ENCODE data around the gene ATP8B4.

- TF ChIP-seq CTCF (IDR thresholded peaks at IDR 0.05) (no peak), EZH2 (IDR thresholded peaks at IDR 0.05; ENCODE audit: borderline replicate concordance, insufficient read depth, low read depth, low read length, poor library complexity, severe bottlenecking) (no peak)
Measured at GRCh38 chr15:49860101-49860500, 258.9 kb downstream of the ATP8B4 start.

Measured in B cell (primary cell).